B cell (primary cell): Measurements from ENCODE around the gene USP48. TPM values are rescaled to one million over a fixed set of nuclear protein-coding genes. Genes with fewer than 3 reads are reported as not detected.

Experiments
- ATAC-seq: fragments of 200-7000 bp; cut with Tn5 transposase; one replicate; pipeline ENCODE4 v1.10.0; 2021; ENCODE audit warnings: low read depth, mild to moderate bottlenecking, moderate number of reproducible peaks, moderate library complexity
- CTCF ChIA-PET: fragments of 350-600 bp; sonication (Branson Sonifier 250); formaldehyde crosslinking; loops from one replicate; lab custom pipeline; 2021; ENCODE audit warnings: antibody characterized with exemption, inconsistent platforms; lab: Charles Lee
- POLR2A ChIA-PET: fragments of 350-600 bp; sonication (Branson Sonifier 250); formaldehyde crosslinking; loops from one replicate; lab custom pipeline; 2021; ENCODE audit warnings: antibody characterized with exemption; lab: Charles Lee
- DNase-seq: peaks from one replicate; pipeline ENCODE4 v3.0.0; 2013
- H2AFZ ChIP-seq: 2 replicates; pipeline ENCODE4 v1.6.1; 2012; ENCODE audit warnings: mild to moderate bottlenecking, low read depth, low read length; ENCODE audit not compliant: insufficient read depth, poor library complexity, severe bottlenecking
- H3K27ac ChIP-seq, 2 donors: 1 replicate in 1 of 2; 2 replicates in 1 of 2; pipeline ENCODE4 v1.5.1; 2012 to 2013; ENCODE audit warnings: low read length in 2 of 2, mild to moderate bottlenecking in 2 of 2, moderate library complexity in 1 of 2
- H3K27me3 ChIP-seq, 4 experiments: fragments of 200-600 bp in 1 of 4; sonication (generic) in 1 of 4; replicated peaks in 1 of 4; 1 replicate in 2 of 4; 2 replicates in 2 of 4; pipeline versions ENCODE4 v1.6.1 to v1.7.0; 2013 to 2016; ENCODE audit warnings: low read length in 3 of 4, mild to moderate bottlenecking in 2 of 4, mixed read lengths in 1 of 4, moderate library complexity in 1 of 4; ENCODE audit not compliant: insufficient read depth in 4 of 4, control insufficient read depth in 3 of 4; ENCODE audit errors: control extremely low read depth in 1 of 4
- H3K36me3 ChIP-seq, 2 experiments: replicated peaks in 1 of 2; 1 replicate in 1 of 2; 2 replicates in 1 of 2; pipeline versions ENCODE4 v1.6.1 to v1.7.1; 2013; ENCODE audit warnings: low read length in 1 of 2; ENCODE audit not compliant: insufficient read depth in 2 of 2, control insufficient read depth in 1 of 2; ENCODE audit errors: control extremely low read depth in 1 of 2, extremely low read depth in 1 of 2
- H3K4me1 ChIP-seq, 2 donors: fragments of 200-600 bp in 1 of 2; sonication (generic) in 1 of 2; 1 replicate in 1 of 2; 2 replicates in 1 of 2; pipeline versions ENCODE4 v1.5.1 to v1.6.1; 2013 to 2017; ENCODE audit warnings: low read length in 2 of 2; ENCODE audit not compliant: control insufficient read depth in 2 of 2, insufficient read depth in 2 of 2
- H3K4me2 ChIP-seq: replicated peaks from 2 replicates; pipeline ENCODE3; 2012; ENCODE audit warnings: mild to moderate bottlenecking, low read depth, low read length; ENCODE audit not compliant: poor library complexity, severe bottlenecking
- H3K4me3 ChIP-seq, 5 experiments: fragments of 200-600 bp in 1 of 5; sonication (generic) in 1 of 5; 1 replicate in 3 of 5; 2 replicates in 2 of 5; pipeline versions ENCODE4 v1.5.1 to v1.7.0; 2011 to 2016; ENCODE audit warnings: low read length in 4 of 5, mild to moderate bottlenecking in 4 of 5, low read depth in 2 of 5, control low read depth in 1 of 5, moderate library complexity in 1 of 5; ENCODE audit not compliant: insufficient read depth in 1 of 5; ENCODE audit errors: control extremely low read depth in 1 of 5, extremely low read depth in 1 of 5
- H3K79me2 ChIP-seq: fragments of 200-600 bp; sonication (generic); one replicate; pipeline ENCODE4 v1.6.0; 2016; ENCODE audit warnings: low read length; ENCODE audit not compliant: control insufficient read depth, insufficient read depth
- H3K9ac ChIP-seq: fragments of 200-600 bp; sonication (generic); 2 replicates; pipeline ENCODE4 v1.6.1; 2017; ENCODE audit warnings: mild to moderate bottlenecking, low read length, moderate library complexity
- H3K9me3 ChIP-seq, 3 donors: one replicate each; pipeline versions ENCODE4 v1.6.1 to v1.7.1; 2013; ENCODE audit warnings: low read length in 2 of 3; ENCODE audit not compliant: control insufficient read depth in 2 of 3, insufficient read depth in 1 of 3; ENCODE audit errors: control extremely low read depth in 1 of 3
- H4K20me1 ChIP-seq: 2 replicates; pipeline ENCODE4 v1.6.0; 2012; ENCODE audit warnings: mild to moderate bottlenecking, low read length; ENCODE audit not compliant: insufficient read depth, control insufficient read depth, poor library complexity, severe bottlenecking
- H3K27ac Mint-ChIP-seq: one replicate; pipeline ENCODE4 v1.8.0; 2021; ENCODE audit warnings: mixed read lengths
- H3K27me3 Mint-ChIP-seq: one replicate; pipeline ENCODE4 v1.8.0; 2021; ENCODE audit warnings: mixed read lengths
- H3K4me1 Mint-ChIP-seq: one replicate; pipeline ENCODE4 v1.8.0; 2021; ENCODE audit warnings: mixed read lengths
- H3K4me3 Mint-ChIP-seq: one replicate; pipeline ENCODE4 v1.8.0; 2021; ENCODE audit warnings: mixed read lengths
- H3K9me3 Mint-ChIP-seq: one replicate; pipeline ENCODE4 v1.8.0; 2022; ENCODE audit warnings: mixed read lengths; ENCODE audit not compliant: insufficient read depth
- EZH2 ChIP-seq: IDR thresholded peaks from 2 replicates; pipeline ENCODE4 v1.6.1; 2012; ENCODE audit warnings: borderline replicate concordance, low read depth, mild to moderate bottlenecking, moderate library complexity, low read length; ENCODE audit not compliant: insufficient read depth, poor library complexity, severe bottlenecking
- WGBS: methylation state at CpG from one replicate; pipeline ENCODE4 v1.1.5; 2013; ENCODE audit warnings: missing lambda C conversion rate; ENCODE audit not compliant: insufficient coverage; 5-methylcytosine and 5-hydroxymethylcytosine counted together
- intact Hi-C: fragments of 100-400 bp; cut with micrococcal nuclease; formaldehyde crosslinking; loops from one replicate; pipeline ENCODE4 v1.10.0; 2022
- polyA plus RNA-seq: library from polyadenylated mRNA; depleted of rRNA; stranded (reverse); fragments of >200 nt; gene quantifications from 2 replicates; pipeline ENCODE4 v1.2.3, GENCODE V29; 2012
- total RNA-seq, 2 donors: library from RNA; stranded (reverse); fragments of 120-200 nt in 1 of 2; gene quantifications; 1 replicate in 1 of 2; 2 replicates in 1 of 2; pipeline versions ENCODE4 v1.2.3 to v1.2.4, GENCODE V29; 2013 to 2022
- TF ChIP-seq, protein P1 (sequence below): fragments of 200-600 bp; IDR thresholded peaks from one replicate; pipeline ENCODE4 v1.8.0; 2022; ENCODE audit warnings: antibody characterized with exemption, mild to moderate bottlenecking

The USP48 gene
- total and polyA plus RNA-seq, 2 donors (not counting 1 experiment from before 2014, with no cell fraction given), result 21.2 to 135 TPM

- Histone ChIP-seq H3K27me3 (peaks cover 0 to 53% (median 17%) of the 10 kb centered on the region in 4 experiments), H3K79me2 (no peaks in the 10 kb centered on the region), H3K27ac (no peak overlapping the region), H3K4me3 (no peak overlapping the region), H4K20me1 (no peaks in the 10 kb centered on the region), H3K4me1 (peaks cover 3 to 4% of the 10 kb centered on the region in 2 donors), H3K36me3 (no peaks in the 10 kb centered on the region), H3K9ac (no peak overlapping the region), H3K9me3 (peaks cover 0 to 9% (median 0%) of the 10 kb centered on the region in 3 donors), H2AFZ (no peak overlapping the region), H3K4me2 (no peak overlapping the region)
- H3K4me1 Mint-ChIP-seq, result peaks cover under 1% of the 10 kb centered on the region
- WGBS, result 69% methylated on average over 4 of the region's 5 CpGs
- TF ChIP-seq, protein P1, sequence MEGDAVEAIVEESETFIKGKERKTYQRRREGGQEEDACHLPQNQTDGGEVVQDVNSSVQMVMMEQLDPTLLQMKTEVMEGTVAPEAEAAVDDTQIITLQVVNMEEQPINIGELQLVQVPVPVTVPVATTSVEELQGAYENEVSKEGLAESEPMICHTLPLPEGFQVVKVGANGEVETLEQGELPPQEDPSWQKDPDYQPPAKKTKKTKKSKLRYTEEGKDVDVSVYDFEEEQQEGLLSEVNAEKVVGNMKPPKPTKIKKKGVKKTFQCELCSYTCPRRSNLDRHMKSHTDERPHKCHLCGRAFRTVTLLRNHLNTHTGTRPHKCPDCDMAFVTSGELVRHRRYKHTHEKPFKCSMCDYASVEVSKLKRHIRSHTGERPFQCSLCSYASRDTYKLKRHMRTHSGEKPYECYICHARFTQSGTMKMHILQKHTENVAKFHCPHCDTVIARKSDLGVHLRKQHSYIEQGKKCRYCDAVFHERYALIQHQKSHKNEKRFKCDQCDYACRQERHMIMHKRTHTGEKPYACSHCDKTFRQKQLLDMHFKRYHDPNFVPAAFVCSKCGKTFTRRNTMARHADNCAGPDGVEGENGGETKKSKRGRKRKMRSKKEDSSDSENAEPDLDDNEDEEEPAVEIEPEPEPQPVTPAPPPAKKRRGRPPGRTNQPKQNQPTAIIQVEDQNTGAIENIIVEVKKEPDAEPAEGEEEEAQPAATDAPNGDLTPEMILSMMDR, result no peak
- TF ChIP-seq EZH2, result no peak
- ChIA-PET POLR2A (no interaction called here), CTCF (no interaction called here)
- intact Hi-C loops, result no loop called here
- ATAC-seq, result no peak
- no peaks in the 10 kb centered on the region for H3K9me3 Mint-ChIP-seq
- H3K4me3 Mint-ChIP-seq, result no peak overlapping the region
- H3K27me3 Mint-ChIP-seq, result peaks cover 52% of the 10 kb centered on the region
- H3K27ac Mint-ChIP-seq, result no peak overlapping the region
- DNase-seq, result no peak
Observed at GRCh38 chr1:21645550-21645949, 137.4 kb downstream of the USP48 start.

GRCh38 chr1:21644906-21645305, 138.0 kb downstream of the USP48 start:
- 93% methylated on average over 4 of the region's 5 CpGs for WGBS
- Histone ChIP-seq H3K27ac (no peak overlapping the region), H3K9ac (no peak overlapping the region), H3K4me1 (no peaks in the 10 kb centered on the region), H3K9me3 (peaks cover 0 to 5% (median 0%) of the 10 kb centered on the region in 3 donors), H3K4me2 (no peak overlapping the region), H3K36me3 (no peaks in the 10 kb centered on the region), H2AFZ (no peak overlapping the region), H3K79me2 (no peaks in the 10 kb centered on the region), H3K4me3 (no peak overlapping the region), H4K20me1 (no peaks in the 10 kb centered on the region), H3K27me3 (peaks cover 0 to 46% (median 14%) of the 10 kb centered on the region in 4 experiments)
- Mint-ChIP-seq H3K27me3 (peaks cover 58% of the 10 kb centered on the region), H3K4me3 (no peak overlapping the region), H3K9me3 (no peaks in the 10 kb centered on the region), H3K4me1 (no peaks in the 10 kb centered on the region), H3K27ac (no peak overlapping the region)
- DNase-seq (no peak), ATAC-seq (no peak)
- TF ChIP-seq EZH2, result no peak
- TF ChIP-seq, protein P1, result no peak
- CTCF ChIA-PET, result no interaction called here
- POLR2A ChIA-PET, result no interaction called here
- intact Hi-C loops, result no loop called here
